ENCODE results near the gene SLX4IP. TPM values are rescaled to one million over a fixed set of nuclear protein-coding genes. Genes with fewer than 3 reads are reported as not detected.

Gene SLX4IP
- total RNA-seq, 1 experiment from 2014 or later, result 11.1 TPM

GRCh38 chr20:10398834-10399369, 36.2 kb upstream of the SLX4IP start:
- no peaks in the 10 kb centered on the region for H3K79me2 ChIP-seq (ENCODE audit: insufficient read depth, low read length)
- H2AFZ ChIP-seq (ENCODE audit: low read depth, low read length, poor library complexity, severe bottlenecking), result no peak overlapping the region
- ChIA-PET CTCF (no interaction called here), POLR2A (no interaction called here), RAD21 (ENCODE audit: low non-redundant PET in 1 of 2, low total read pairs in 2 of 2, uncharacterized antibody in 2 of 2, unreplicated experiment in 2 of 2) (no interaction called here)
- H3K4me1 ChIP-seq (ENCODE audit: control insufficient read depth in 1 of 2, insufficient read depth in 2 of 2, low read length in 2 of 2), result no peaks in the 10 kb centered on the region
- no peaks in the 10 kb centered on the region for H3K9me3 ChIP-seq (ENCODE audit: control insufficient read depth in 1 of 2, insufficient read depth in 1 of 2, low read depth in 1 of 2, low read length in 2 of 2)
- no peak overlapping the region for H3K4me3 ChIP-seq (replicated peaks in 1 of 2; ENCODE audit: low read depth in 1 of 2, low read length in 2 of 2)
- no peak overlapping the region for H3K4me2 ChIP-seq (ENCODE audit: low read length)
- BruUV-seq (replicated peaks), result no TSS peak
- TF ChIP-seq POLR2AphosphoS5 (IDR thresholded peaks at IDR 0.05; ENCODE audit: low read depth, low read length), result no peak
- TF ChIP-seq ZFX (IDR thresholded peaks at IDR 0.05), result no peak
- TF ChIP-seq ZNF274 (IDR thresholded peaks at IDR 0.05; ENCODE audit: low read depth, low read length), result no peak
- TF ChIP-seq SP1 (IDR thresholded peaks at IDR 0.05; ENCODE audit: low read depth), result no peak
- TF ChIP-seq REST (IDR thresholded peaks at IDR 0.05; ENCODE audit: low read depth), result no peak
- DNase-seq (ENCODE audit: low read depth, low spot score), result no peak
- H3K9ac ChIP-seq (ENCODE audit: low read length), result no peak overlapping the region
- no peaks in the 10 kb centered on the region for H4K20me1 ChIP-seq (ENCODE audit: insufficient read depth)
- H3K27me3 ChIP-seq (ENCODE audit: insufficient read depth, low read length), result no peaks in the 10 kb centered on the region
- intact Hi-C loops (cut with micrococcal nuclease), result no loop called here
- no peaks in the 10 kb centered on the region for H3K36me3 ChIP-seq (ENCODE audit: control insufficient read depth in 1 of 2, insufficient read depth in 2 of 2, low read length in 2 of 2)
- no peaks in the 10 kb centered on the region for H3K9me2 ChIP-seq (ENCODE audit: insufficient read depth)
- ATAC-seq, result no peak
- H3K27ac ChIP-seq (ENCODE audit: low read depth, low read length), result no peak overlapping the region

Data from HCT116 (cell line).